Gastrocnemius medialis (tissue), 4 donors: Measurements from ENCODE around the gene UNC5CL. TPM values are rescaled to one million over a fixed set of nuclear protein-coding genes. Genes with fewer than 3 reads are reported as not detected.
A peak's percentile ranks its signal among the peaks of the same experiment; 100 is the strongest.

ENCODE experiments used
- ATAC-seq, 2 donors: fragments of 150-250 bp; one replicate each; pipeline ENCODE4 v1.9.1; 2016
- DNase-seq, 2 donors: peaks; one replicate each; pipeline ENCODE4 v3.0.0-alpha.2; 2019
- H3K27ac ChIP-seq, 4 donors: fragments of 200-600 bp; sonication (generic); 1 replicate in 1 of 4; 2 replicates in 3 of 4; pipeline ENCODE4 v1.5.1; 2016 to 2018; ENCODE audit warnings: mild to moderate bottlenecking in 2 of 4, moderate library complexity in 1 of 4
- H3K27me3 ChIP-seq, 3 donors: fragments of 200-600 bp; sonication (generic) in 2 of 3; 1 replicate in 1 of 3; 2 replicates in 2 of 3; pipeline versions ENCODE4 v1.5.1 to v1.6.0; 2016 to 2019; ENCODE audit warnings: mild to moderate bottlenecking in 1 of 3, moderate library complexity in 1 of 3
- H3K36me3 ChIP-seq, 2 donors: fragments of 200-600 bp; sonication (generic) in 1 of 2; one replicate each; pipeline ENCODE4 v1.5.1; 2017 to 2018
- H3K4me1 ChIP-seq, 2 donors: fragments of 200-600 bp; sonication (generic) in 1 of 2; one replicate each; pipeline ENCODE4 v1.5.1; 2016 to 2017; ENCODE audit warnings: mild to moderate bottlenecking in 2 of 2
- H3K4me3 ChIP-seq, 4 donors: fragments of 200-600 bp; sonication (generic) in 3 of 4; 1 replicate in 1 of 4; 2 replicates in 3 of 4; pipeline ENCODE4 v1.5.1; 2016 to 2019; ENCODE audit warnings: mild to moderate bottlenecking in 2 of 4
- H3K9me3 ChIP-seq, 3 donors: fragments of 200-600 bp; sonication (generic) in 2 of 3; 1 replicate in 1 of 3; 2 replicates in 2 of 3; pipeline ENCODE4 v1.5.1; 2016 to 2019
- POLR2A ChIP-seq, 2 donors: fragments of 450-650 bp; IDR thresholded peaks; one replicate each; pipeline ENCODE4 v1.6.1; 2017; ENCODE audit warnings: antibody characterized with exemption in 2 of 2, mild to moderate bottlenecking in 2 of 2, moderate library complexity in 2 of 2
- in situ Hi-C, 4 donors: fragments of 200-750 bp; cut with MboI; loops; one replicate each; pipeline versions ENCODE4 v1.15.0 to v1.8.0; 2017; ENCODE audit warnings: low sequenced_read_pairs in 4 of 4
- intact Hi-C: fragments of 100-400 bp; cut with DNase I; formaldehyde crosslinking; loops from one replicate; pipeline ENCODE4 v1.15.1; 2023; ENCODE audit warnings: low total_unique reads
- total RNA-seq, 4 donors: library from RNA; depleted of rRNA; stranded (reverse); fragments of >200 nt; gene quantifications; one replicate each; pipeline versions ENCODE4 v1.1.0 to v1.2.3, GENCODE V29; 2016
- TF ChIP-seq, protein P1 (sequence below), 5 experiments: fragments of 450-650 bp in 3 of 5; fragments of 200-600 bp in 2 of 5; sonication (generic) in 2 of 5; IDR thresholded peaks in 4 of 5; conservative IDR thresholded peaks in 1 of 5; 1 replicate in 4 of 5; 2 replicates in 1 of 5; pipeline ENCODE4 v1.5.1; 2016 to 2019; ENCODE audit warnings: antibody characterized with exemption in 5 of 5, mild to moderate bottlenecking in 3 of 5, moderate library complexity in 3 of 5

UNC5CL gene
- total RNA-seq, 4 donors from 2014 or later = 0.20 to 0.52 (median 0.29) TPM

DNA sequence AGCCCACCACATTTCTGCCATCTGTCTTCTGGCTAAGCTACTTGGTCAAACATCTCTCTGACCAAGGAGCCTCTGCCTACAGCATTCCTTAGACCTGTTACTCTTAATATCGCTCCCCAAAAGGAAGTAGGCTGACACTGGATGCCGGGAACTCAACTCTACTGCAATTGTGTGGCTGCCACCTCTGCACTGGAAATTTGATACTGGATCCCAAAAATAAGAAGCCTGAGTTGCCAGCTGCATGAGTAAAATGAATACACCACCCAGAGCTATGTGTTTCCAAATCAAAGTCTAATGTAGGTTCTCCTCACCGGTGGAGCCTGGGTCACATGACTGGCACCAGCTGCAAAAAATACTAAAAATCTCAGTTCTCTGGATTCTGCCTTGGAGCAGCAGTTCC, 36.9 kb downstream of the UNC5CL start:
- intact Hi-C loops = no loop called here
- in situ Hi-C loops = loop anchor here in 3 of 4 donors (25.0 kb wide), 1 partner anchor 1015 kb away; no protein-coding TSS in a partner anchor

DNA sequence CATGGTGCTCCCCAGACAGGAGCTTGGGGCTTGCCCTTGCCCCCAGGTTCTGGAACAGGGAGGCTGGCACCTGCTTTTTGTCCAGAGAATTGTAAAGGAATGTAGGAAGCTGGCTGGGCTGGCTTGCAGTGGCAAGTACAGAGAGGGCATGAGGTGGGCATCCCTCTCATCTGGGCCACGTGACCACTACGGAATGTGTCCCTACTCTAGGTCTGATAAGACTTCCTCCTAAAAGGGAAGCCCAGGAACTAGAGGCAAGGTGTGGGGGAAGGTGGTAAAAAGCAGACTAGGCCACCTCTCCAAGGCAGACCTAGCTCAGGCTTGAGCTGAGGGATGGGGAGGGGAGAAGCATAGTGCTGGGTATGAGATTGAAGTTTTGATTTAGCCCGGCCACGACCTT, 38.8 kb downstream of the UNC5CL start:
- DNase-seq = no peak
- H3K9me3 ChIP-seq = no peaks in the 10 kb centered on the region
- no peaks in the 10 kb centered on the region for H3K27me3 ChIP-seq
- no peak overlapping the region for H3K4me3 ChIP-seq
- H3K4me1 ChIP-seq = peaks cover 37 to 45% of the 10 kb centered on the region in 2 donors
- TF ChIP-seq, protein P1, sequence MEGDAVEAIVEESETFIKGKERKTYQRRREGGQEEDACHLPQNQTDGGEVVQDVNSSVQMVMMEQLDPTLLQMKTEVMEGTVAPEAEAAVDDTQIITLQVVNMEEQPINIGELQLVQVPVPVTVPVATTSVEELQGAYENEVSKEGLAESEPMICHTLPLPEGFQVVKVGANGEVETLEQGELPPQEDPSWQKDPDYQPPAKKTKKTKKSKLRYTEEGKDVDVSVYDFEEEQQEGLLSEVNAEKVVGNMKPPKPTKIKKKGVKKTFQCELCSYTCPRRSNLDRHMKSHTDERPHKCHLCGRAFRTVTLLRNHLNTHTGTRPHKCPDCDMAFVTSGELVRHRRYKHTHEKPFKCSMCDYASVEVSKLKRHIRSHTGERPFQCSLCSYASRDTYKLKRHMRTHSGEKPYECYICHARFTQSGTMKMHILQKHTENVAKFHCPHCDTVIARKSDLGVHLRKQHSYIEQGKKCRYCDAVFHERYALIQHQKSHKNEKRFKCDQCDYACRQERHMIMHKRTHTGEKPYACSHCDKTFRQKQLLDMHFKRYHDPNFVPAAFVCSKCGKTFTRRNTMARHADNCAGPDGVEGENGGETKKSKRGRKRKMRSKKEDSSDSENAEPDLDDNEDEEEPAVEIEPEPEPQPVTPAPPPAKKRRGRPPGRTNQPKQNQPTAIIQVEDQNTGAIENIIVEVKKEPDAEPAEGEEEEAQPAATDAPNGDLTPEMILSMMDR (IDR thresholded peaks at IDR 0.05 in 4 of 5, conservative IDR thresholded peaks at IDR 0.05 in 1 of 5) = no peak
- TF ChIP-seq POLR2A (IDR thresholded peaks at IDR 0.05) = no peak
- no peaks in the 10 kb centered on the region for H3K36me3 ChIP-seq
- intact Hi-C loops (no loop called here), in situ Hi-C loops (loop anchor here in 3 of 4 donors (25.0 kb wide), 1 partner anchor 1013 kb away; no protein-coding TSS in a partner anchor)
- ATAC-seq = no peak
- H3K27ac ChIP-seq = no peak overlapping the region

More for the DNA sequence above, 36.9 kb downstream of the UNC5CL start:
- Histone ChIP-seq H3K4me3 (no peak overlapping the region), H3K27me3 (no peaks in the 10 kb centered on the region), H3K4me1 (peaks cover 32 to 38% of the 10 kb centered on the region in 2 donors), H3K36me3 (no peaks in the 10 kb centered on the region), H3K9me3 (no peaks in the 10 kb centered on the region), H3K27ac (peak overlapping the region in 2 of 4 donors; percentile 51 to 53)
- TF ChIP-seq, protein P1 (IDR thresholded peaks at IDR 0.05 in 4 of 5, conservative IDR thresholded peaks at IDR 0.05 in 1 of 5) = no peak
- TF ChIP-seq POLR2A (IDR thresholded peaks at IDR 0.05) = no peak
- peak; percentile 16 to 18 for DNase-seq
- peak; percentile 57 to 63 for ATAC-seq

DNA sequence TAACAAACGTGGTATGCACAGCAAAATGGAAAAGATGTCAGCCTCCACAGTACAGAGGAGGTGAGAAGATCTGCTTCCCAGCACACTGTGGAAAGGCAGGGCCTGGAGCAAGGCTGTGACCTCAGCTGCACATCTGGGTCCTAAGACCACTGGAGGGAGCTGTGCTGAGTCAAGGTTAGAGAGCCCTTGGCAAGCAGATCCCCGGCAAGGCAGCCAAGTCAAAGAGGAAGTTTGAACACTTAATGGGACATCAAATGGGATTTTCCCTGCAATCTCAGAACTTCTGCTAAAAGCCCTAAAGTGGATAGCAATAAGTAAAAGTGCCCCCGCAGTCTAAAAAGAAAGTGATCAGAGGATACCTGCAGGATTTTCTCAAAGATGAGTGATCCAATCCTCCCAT, 39.5 kb downstream of the UNC5CL start:
- no peaks in the 10 kb centered on the region for H3K9me3 ChIP-seq
- ATAC-seq (peak in 1 of 2 donors; percentile 42), DNase-seq (peak; percentile 16 to 34)
- in situ Hi-C loops = no loop called here
- TF ChIP-seq POLR2A (IDR thresholded peaks at IDR 0.05) = no peak
- TF ChIP-seq, protein P1 (IDR thresholded peaks at IDR 0.05 in 4 of 5, conservative IDR thresholded peaks at IDR 0.05 in 1 of 5) = peak in 2 of 5 experiments; percentile 12 to 29
- no peaks in the 10 kb centered on the region for H3K36me3 ChIP-seq
- intact Hi-C loops = loop anchor here (5.0 kb wide), 1 partner anchor 62 kb away; no protein-coding TSS in a partner anchor
- no peak overlapping the region for H3K4me3 ChIP-seq
- H3K27me3 ChIP-seq = no peaks in the 10 kb centered on the region
- H3K4me1 ChIP-seq = peaks cover 37 to 45% of the 10 kb centered on the region in 2 donors
- peak overlapping the region in 1 of 4 donors; percentile 78 for H3K27ac ChIP-seq

DNA sequence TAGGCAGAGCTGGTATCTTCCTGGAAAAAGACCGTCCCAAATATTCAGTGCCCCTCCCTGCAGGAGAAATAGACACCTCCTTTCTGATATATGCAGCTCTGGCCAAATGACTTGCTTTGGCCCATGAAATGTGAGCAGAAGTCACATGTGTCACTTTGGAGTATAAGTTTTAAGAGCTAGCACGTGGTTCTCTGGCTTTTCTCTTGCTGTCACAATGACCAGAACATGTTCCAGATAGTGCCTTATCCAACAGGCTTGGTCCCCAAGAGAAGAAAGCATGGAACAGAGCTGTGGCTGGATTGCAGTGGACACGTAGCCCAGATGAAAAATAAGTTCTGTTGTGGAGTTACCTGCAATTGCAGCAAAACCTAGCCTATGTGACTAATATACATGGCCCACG, 40.4 kb downstream of the UNC5CL start:
- DNase-seq (peak; percentile 34 to 60), ATAC-seq (peak; percentile 89 to 92)
- Histone ChIP-seq H3K27ac (peak overlapping the region; percentile 49 to 78 (median 68)), H3K9me3 (no peaks in the 10 kb centered on the region), H3K27me3 (no peaks in the 10 kb centered on the region), H3K4me3 (no peak overlapping the region), H3K4me1 (peaks cover 37 to 45% of the 10 kb centered on the region in 2 donors), H3K36me3 (no peaks in the 10 kb centered on the region)
- in situ Hi-C loops = no loop called here
- TF ChIP-seq, protein P1 (IDR thresholded peaks at IDR 0.05 in 4 of 5, conservative IDR thresholded peaks at IDR 0.05 in 1 of 5) = no peak
- no peak for TF ChIP-seq POLR2A (IDR thresholded peaks at IDR 0.05)
- intact Hi-C loops = loop anchor here (5.0 kb wide), 1 partner anchor 61 kb away; no protein-coding TSS in a partner anchor
